Esophagus squamous epithelium (tissue), 5 donors: ENCODE results near the gene EIF2B4. TPM values are rescaled to one million over a fixed set of nuclear protein-coding genes. Genes with fewer than 3 reads are reported as not detected.
"Not testable (repeated sequence)": the region's sequence is repeated elsewhere in the genome, so short reads cannot be mapped to it uniquely, and the experiment has no call there.

Experiments
- DNase-seq: peaks from one replicate; lab custom pipeline; 2025; lab: John Stamatoyannopoulos, UW
- H3K27ac ChIP-seq, 4 donors: fragments of 200-600 bp; sonication (generic); one replicate each; pipeline ENCODE4 v1.5.1; 2016 to 2019; ENCODE audit warnings: mild to moderate bottlenecking in 1 of 4
- H3K27me3 ChIP-seq, 4 donors: fragments of 200-600 bp; sonication (generic); 1 replicate in 3 of 4; 2 replicates in 1 of 4; pipeline versions ENCODE4 v1.5.1 to v1.6.0; 2017 to 2021; ENCODE audit warnings: antibody characterized with exemption in 1 of 4
- H3K36me3 ChIP-seq, 3 donors: fragments of 200-600 bp; sonication (generic); one replicate each; pipeline ENCODE4 v1.5.1; 2016 to 2019
- H3K4me1 ChIP-seq, 3 donors: fragments of 200-600 bp; sonication (generic); one replicate each; pipeline ENCODE4 v1.5.1; 2017 to 2019
- H3K4me3 ChIP-seq, 4 donors: fragments of 200-600 bp; sonication (generic); 1 replicate in 3 of 4; 2 replicates in 1 of 4; pipeline ENCODE4 v1.5.1; 2016 to 2019; ENCODE audit warnings: mild to moderate bottlenecking in 2 of 4, moderate library complexity in 1 of 4
- H3K9me3 ChIP-seq, 3 donors: fragments of 200-600 bp; sonication (generic); one replicate each; pipeline ENCODE4 v1.5.1; 2016 to 2019
- CTCF ChIP-seq, 6 experiments: fragments of 450-650 bp in 4 of 6; fragments of 200-600 bp in 2 of 6; sonication (generic) in 2 of 6; IDR thresholded peaks; one replicate each; pipeline ENCODE4 v1.5.1; 2016 to 2019; ENCODE audit warnings: antibody characterized with exemption in 6 of 6, mild to moderate bottlenecking in 4 of 6, moderate library complexity in 4 of 6
- POLR2A ChIP-seq, 4 donors: fragments of 450-650 bp; IDR thresholded peaks; one replicate each; pipeline ENCODE4 v1.6.1; 2017; ENCODE audit warnings: antibody characterized with exemption in 4 of 4, mild to moderate bottlenecking in 4 of 4, moderate library complexity in 3 of 4
- WGBS, 2 donors: methylation state at CpG; one replicate each; pipeline ENCODE4 v1.1.5; 2018; 5-methylcytosine and 5-hydroxymethylcytosine counted together
- intact Hi-C: fragments of 100-400 bp; cut with DNase I; formaldehyde crosslinking; loops from one replicate; pipeline ENCODE4 v1.15.0; 2022
- total RNA-seq, 4 donors: library from RNA; depleted of rRNA; stranded (reverse); fragments of >200 nt; gene quantifications; one replicate each; pipeline ENCODE4 v1.1.0, GENCODE V29; 2016
- donor health status: DM: yes; HTN: yes; CAD: no.

The EIF2B4 gene
- total RNA-seq, 4 donors from 2014 or later, result 30.4 to 44.3 (median 38.3) TPM

DNA sequence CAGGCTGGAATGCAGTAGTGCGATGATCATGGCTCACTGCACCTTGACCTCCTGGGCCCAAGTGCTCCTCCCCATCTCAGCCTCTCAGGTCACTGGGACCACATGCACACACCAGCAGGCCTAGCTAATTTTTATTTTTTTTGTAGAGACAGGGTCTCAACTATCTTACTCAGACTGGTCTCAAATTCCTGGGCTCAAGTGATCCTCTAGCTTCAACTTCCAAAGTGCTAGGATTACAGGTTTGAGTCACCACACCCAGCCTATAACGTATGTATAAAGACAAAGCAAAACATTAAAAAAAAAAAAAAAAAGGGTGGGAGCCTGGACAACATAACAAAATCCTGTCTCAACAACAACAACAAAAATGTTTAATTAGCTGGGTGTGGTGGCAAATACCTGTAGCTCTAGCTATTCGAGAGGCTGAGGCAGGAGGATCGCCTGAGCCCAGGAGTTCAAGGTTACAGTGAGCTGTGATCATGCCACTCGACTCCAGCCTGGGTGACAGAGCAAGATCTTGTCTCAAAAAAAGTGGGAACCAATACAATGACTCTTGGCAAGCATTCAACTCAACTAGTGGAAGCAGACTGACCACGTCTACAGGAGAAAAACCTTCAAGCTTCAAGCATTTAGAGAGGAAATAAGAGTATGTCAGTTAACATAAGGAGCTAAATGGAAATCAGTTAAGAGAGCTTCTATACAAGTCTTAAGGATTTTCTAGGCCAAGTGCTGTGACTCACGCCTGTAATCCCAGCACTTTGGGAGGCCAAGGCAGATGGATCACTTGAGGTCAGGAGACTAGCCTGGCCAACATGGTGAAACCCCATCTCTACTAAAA is 16.2 kb downstream of the EIF2B4 start:
- peaks cover 0 to 11% (median 0%) of the 10 kb centered on the region in 3 donors for H3K36me3 ChIP-seq
- TF ChIP-seq CTCF (IDR thresholded peaks at IDR 0.05), result no peak
- TF ChIP-seq POLR2A (IDR thresholded peaks at IDR 0.05), result no peak
- no peak for DNase-seq
- no peaks in the 10 kb centered on the region for H3K27me3 ChIP-seq
- peaks cover 14 to 49% (median 36%) of the 10 kb centered on the region in 3 donors for H3K4me1 ChIP-seq
- H3K27ac ChIP-seq, result peak overlapping the region; percentile 10 to 62 (median 48)
- no peak overlapping the region for H3K4me3 ChIP-seq
- 54 to 64% methylated on average over 7 of the region's 7 CpGs for WGBS, 2 donors
- H3K9me3 ChIP-seq, result no peaks in the 10 kb centered on the region
- intact Hi-C loops, result no loop called here

DNA sequence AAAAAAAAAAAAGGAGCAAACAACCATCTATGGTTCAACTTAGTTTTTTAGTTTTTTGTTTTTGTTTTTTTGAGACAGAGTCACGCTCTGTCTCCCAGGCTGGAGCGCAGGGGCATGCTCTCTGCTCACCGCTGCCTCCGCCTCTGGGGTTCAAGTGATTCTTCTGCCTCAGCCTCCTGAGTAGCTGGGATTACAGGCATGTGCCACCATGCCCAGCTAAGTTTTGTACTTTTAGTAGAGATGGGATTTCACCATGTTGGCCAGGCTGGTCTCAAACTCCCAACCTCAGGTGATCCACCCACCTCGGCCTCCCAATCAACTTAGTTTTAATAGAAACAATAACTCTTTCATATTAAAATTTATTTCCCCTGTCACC is 16.8 kb downstream of the EIF2B4 start:
- Histone ChIP-seq H3K27ac (peak overlapping the region in 2 of 4 donors; percentile 61 to 62), H3K4me1 (peaks cover 14 to 47% (median 36%) of the 10 kb centered on the region in 3 donors), H3K36me3 (peaks cover 0 to 11% (median 0%) of the 10 kb centered on the region in 3 donors)
- intact Hi-C loops, H3K9me3 ChIP-seq, DNase-seq, H3K4me3 ChIP-seq, H3K27me3 ChIP-seq: not testable (repeated sequence)
- 90 to 92% methylated on average over 2 to 5 of the region's 5 CpGs for WGBS, 2 donors

DNA sequence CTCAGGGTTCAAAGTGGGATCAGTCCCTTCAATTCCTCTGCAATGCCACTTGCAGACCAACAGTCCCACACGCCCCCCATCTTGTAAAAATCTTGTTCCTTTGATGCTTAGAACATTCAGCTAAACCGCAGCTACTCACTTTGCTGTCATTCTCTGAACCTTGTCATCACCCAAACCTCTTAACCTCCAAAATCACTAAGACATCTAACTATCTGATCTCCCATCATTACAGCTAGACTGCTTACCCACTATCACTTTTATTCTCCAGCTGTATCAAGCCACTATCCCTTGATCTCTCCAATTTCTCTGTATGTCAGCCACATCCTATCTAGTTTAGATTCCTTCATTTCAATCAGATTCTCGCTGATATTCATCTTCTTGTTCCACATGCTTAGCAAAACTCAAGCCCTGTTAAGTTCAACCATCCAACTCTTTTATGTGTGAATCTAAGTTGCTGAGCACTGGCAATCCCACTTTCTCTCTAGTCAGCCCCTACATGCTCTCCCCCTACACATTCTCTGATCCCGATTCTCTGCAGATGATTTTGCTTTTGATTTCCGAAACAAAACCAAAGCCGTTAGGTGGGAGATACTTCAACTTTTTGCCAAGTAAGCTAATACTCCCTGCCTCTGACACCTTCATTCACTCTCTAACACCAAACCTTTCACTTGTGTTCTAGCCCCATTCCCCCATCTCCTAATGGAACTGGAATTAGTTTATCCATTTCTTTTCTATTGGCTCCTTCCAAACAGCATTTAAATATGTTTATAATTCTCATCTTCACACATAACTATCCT is 18.1 kb downstream of the EIF2B4 start:
- intact Hi-C loops, result no loop called here
- Histone ChIP-seq H3K9me3 (no peaks in the 10 kb centered on the region), H3K4me3 (no peak overlapping the region), H3K36me3 (peaks cover 0 to 15% (median 0%) of the 10 kb centered on the region in 3 donors), H3K4me1 (peaks cover 5 to 48% (median 26%) of the 10 kb centered on the region in 3 donors), H3K27ac (no peak overlapping the region), H3K27me3 (no peaks in the 10 kb centered on the region)
- TF ChIP-seq POLR2A (IDR thresholded peaks at IDR 0.05) (no peak), CTCF (IDR thresholded peaks at IDR 0.05) (no peak)
- WGBS, 2 donors, result 80 to 82% methylated on average over 6 of the region's 6 CpGs
- DNase-seq, result no peak

GRCh38 chr2:27350106-27350693 is 19.9 kb downstream of the EIF2B4 start:
- no peak for DNase-seq
- Histone ChIP-seq H3K4me1 (peaks cover 5 to 43% (median 20%) of the 10 kb centered on the region in 3 donors), H3K9me3 (no peaks in the 10 kb centered on the region), H3K27me3 (no peaks in the 10 kb centered on the region), H3K4me3 (no peak overlapping the region), H3K27ac (no peak overlapping the region), H3K36me3 (peaks cover 0 to 15% (median 0%) of the 10 kb centered on the region in 3 donors)
- WGBS, 2 donors, result 81 to 83% methylated on average over 6 to 7 of the region's 7 CpGs
- TF ChIP-seq CTCF (IDR thresholded peaks at IDR 0.05) (no peak), POLR2A (IDR thresholded peaks at IDR 0.05) (no peak)
- intact Hi-C loops, result no loop called here

DNA sequence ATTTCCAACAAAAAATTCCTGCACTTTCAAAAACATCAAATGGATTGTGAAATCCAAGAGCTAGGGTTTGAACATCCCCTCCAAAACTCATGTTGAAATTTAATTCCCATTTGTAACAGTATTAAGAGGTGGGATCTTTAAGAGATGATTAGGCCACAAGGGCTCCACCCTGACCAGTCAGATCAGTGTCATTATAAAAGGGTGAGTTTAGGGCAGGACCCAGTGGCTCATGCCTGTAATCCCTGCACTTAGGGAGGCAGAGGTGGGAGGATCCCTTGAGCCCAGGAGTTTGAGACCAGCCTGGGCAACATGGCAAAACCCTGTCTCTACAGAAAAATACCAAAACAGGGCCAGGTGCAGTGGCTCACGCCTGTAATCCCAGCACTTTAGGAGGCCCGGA is 22.5 kb downstream of the EIF2B4 start:
- Histone ChIP-seq H3K27me3 (no peaks in the 10 kb centered on the region), H3K4me3 (no peak overlapping the region), H3K9me3 (no peaks in the 10 kb centered on the region), H3K36me3 (peaks cover 0 to 25% (median 4%) of the 10 kb centered on the region in 3 donors), H3K4me1 (peaks cover 0 to 17% (median 0%) of the 10 kb centered on the region in 3 donors), H3K27ac (peak overlapping the region in 3 of 4 donors; percentile 45 to 61 (median 61))
- DNase-seq, result no peak
- TF ChIP-seq CTCF (IDR thresholded peaks at IDR 0.05), result no peak
- intact Hi-C loops, result no loop called here
- 94% methylated on average over 2 of the region's 2 CpGs; no CpG with 5 or more reads in 1 of the 2 donors for WGBS, 2 donors
